ENCODE measurements around the gene COL11A2. TPM values are rescaled to one million over a fixed set of nuclear protein-coding genes. Genes with fewer than 3 reads are reported as not detected.

The COL11A2 gene
- total and polyA plus RNA-seq, 7 donors, result 0.27 to 1.3 (median 0.57) TPM

- ATAC-seq (peak; percentile 79 to 89 (median 86)), DNase-seq (peak; percentile 90 to 93)
- Histone ChIP-seq H3K9me3 (no peaks in the 10 kb centered on the region), H3K27me3 (ENCODE audit: insufficient read depth in 3 of 3, low read length in 2 of 3) (no peaks in the 10 kb centered on the region), H3K4me1 (peaks cover 15% of the 10 kb centered on the region), H3K4me3 (peak within 1 kb of the TSS; percentile 89), H3K27ac (peak within 1 kb of the TSS; percentile 97), H3K36me3 (ENCODE audit: insufficient read depth in 1 of 2, low read depth in 1 of 2) (peaks cover 2 to 34% of the 10 kb centered on the region in 2 donors)
- TF ChIP-seq, protein P1, sequence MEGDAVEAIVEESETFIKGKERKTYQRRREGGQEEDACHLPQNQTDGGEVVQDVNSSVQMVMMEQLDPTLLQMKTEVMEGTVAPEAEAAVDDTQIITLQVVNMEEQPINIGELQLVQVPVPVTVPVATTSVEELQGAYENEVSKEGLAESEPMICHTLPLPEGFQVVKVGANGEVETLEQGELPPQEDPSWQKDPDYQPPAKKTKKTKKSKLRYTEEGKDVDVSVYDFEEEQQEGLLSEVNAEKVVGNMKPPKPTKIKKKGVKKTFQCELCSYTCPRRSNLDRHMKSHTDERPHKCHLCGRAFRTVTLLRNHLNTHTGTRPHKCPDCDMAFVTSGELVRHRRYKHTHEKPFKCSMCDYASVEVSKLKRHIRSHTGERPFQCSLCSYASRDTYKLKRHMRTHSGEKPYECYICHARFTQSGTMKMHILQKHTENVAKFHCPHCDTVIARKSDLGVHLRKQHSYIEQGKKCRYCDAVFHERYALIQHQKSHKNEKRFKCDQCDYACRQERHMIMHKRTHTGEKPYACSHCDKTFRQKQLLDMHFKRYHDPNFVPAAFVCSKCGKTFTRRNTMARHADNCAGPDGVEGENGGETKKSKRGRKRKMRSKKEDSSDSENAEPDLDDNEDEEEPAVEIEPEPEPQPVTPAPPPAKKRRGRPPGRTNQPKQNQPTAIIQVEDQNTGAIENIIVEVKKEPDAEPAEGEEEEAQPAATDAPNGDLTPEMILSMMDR (IDR thresholded peaks at IDR 0.05), result no peak
- intact Hi-C loops (cut with DNase I), result loop anchor here in 1 of 2 donors (5.0 to 10.0 kb wide), 2 partner anchors 39 to 206 kb away; partner anchors contain the start of genes CUTA and PHF1
- 0 to 2% (median 1%) methylated on average over 45 to 86 of the region's 86 CpGs for WGBS, 3 donors
Observed at GRCh38 chr6:33208091-33208967, 16.1 kb upstream of the COL11A2 start, which contains the start of gene RING1. RING1 (plus strand) TSS chr6:33208500; CDS start chr6:33208823, 323 bp downstream.

DNA sequence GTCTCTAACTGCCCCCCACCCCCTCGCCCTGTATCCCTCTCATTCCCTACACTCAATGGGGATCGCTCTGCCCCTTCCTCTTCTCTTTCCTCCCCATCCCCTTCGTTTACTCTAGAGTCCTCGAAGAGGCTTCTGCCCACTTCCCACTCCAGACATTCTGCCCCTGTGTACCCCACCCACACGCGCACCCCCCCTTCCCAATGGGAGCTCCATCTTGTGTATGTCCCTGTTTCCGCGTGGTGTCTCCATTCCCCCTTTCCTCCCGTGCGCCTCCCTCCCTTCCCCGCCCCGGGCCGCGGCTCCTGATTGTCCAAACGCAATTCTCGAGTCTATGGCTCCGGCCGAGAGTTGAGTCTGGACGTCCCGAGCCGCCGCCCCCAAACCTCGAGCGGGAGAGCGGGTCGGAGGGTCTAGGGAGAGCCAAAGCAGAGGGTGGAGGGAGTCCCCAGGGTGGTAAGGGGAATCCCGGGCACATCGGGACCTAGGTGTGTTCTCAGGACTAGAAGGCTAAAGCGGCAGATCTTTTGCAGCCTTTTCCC lies 15.4 kb upstream of the COL11A2 start:
- H3K27me3 ChIP-seq (ENCODE audit: insufficient read depth in 3 of 3, low read length in 2 of 3), result no peaks in the 10 kb centered on the region
- WGBS, 3 donors, result 0 to 1% (median 1%) methylated on average over 27 to 29 of the region's 29 CpGs
- no peaks in the 10 kb centered on the region for H3K9me3 ChIP-seq
- peaks cover 8% of the 10 kb centered on the region for H3K4me1 ChIP-seq
- H3K4me3 ChIP-seq, result peak overlapping the region; percentile 89
- ATAC-seq, result peak in 3 of 4 donors; percentile 18 to 52 (median 38)
- peaks cover 3 to 41% of the 10 kb centered on the region in 2 donors for H3K36me3 ChIP-seq (ENCODE audit: insufficient read depth in 1 of 2, low read depth in 1 of 2)
- TF ChIP-seq, protein P1 (IDR thresholded peaks at IDR 0.05), result no peak
- peak overlapping the region; percentile 97 for H3K27ac ChIP-seq
- intact Hi-C loops (cut with DNase I), result loop anchor here in 1 of 2 donors (5.0 to 10.0 kb wide), 2 partner anchors 40 to 207 kb away; partner anchors contain the start of genes CUTA and PHF1
- peak; percentile 59 to 71 for DNase-seq

GRCh38 chr6:33206864-33207551 lies 14.7 kb upstream of the COL11A2 start:
- H3K36me3 ChIP-seq (ENCODE audit: insufficient read depth in 1 of 2, low read depth in 1 of 2), result peaks cover 6 to 47% of the 10 kb centered on the region in 2 donors
- peaks cover 13% of the 10 kb centered on the region for H3K4me1 ChIP-seq
- TF ChIP-seq, protein P1 (IDR thresholded peaks at IDR 0.05), result no peak
- H3K9me3 ChIP-seq, result no peaks in the 10 kb centered on the region
- intact Hi-C loops (cut with DNase I), result loop anchor here in 1 of 2 donors (5.0 to 10.0 kb wide), 2 partner anchors 40 to 208 kb away; partner anchors contain the start of genes CUTA and PHF1
- no peak for ATAC-seq
- peak overlapping the region; percentile 89 for H3K4me3 ChIP-seq
- H3K27me3 ChIP-seq (ENCODE audit: insufficient read depth in 3 of 3, low read length in 2 of 3), result no peaks in the 10 kb centered on the region
- 16% methylated on average over 11 to 20 of the region's 20 CpGs for WGBS, 3 donors
- no peak for DNase-seq
- no peak overlapping the region for H3K27ac ChIP-seq

GRCh38 chr6:33206027-33206863 lies 14.0 kb upstream of the COL11A2 start:
- TF ChIP-seq, protein P1 (IDR thresholded peaks at IDR 0.05), result no peak
- Histone ChIP-seq H3K9me3 (no peaks in the 10 kb centered on the region), H3K36me3 (ENCODE audit: insufficient read depth in 1 of 2, low read depth in 1 of 2) (peaks cover 6 to 44% of the 10 kb centered on the region in 2 donors), H3K4me1 (peaks cover 21% of the 10 kb centered on the region), H3K27me3 (ENCODE audit: insufficient read depth in 3 of 3, low read length in 2 of 3) (no peaks in the 10 kb centered on the region), H3K4me3 (no peak overlapping the region), H3K27ac (no peak overlapping the region)
- DNase-seq, result no peak
- WGBS, 3 donors, result 72 to 79% (median 78%) methylated on average over 3 of the region's 3 CpGs
- no peak for ATAC-seq
- intact Hi-C loops (cut with DNase I), result loop anchor here in 1 of 2 donors (5.0 to 10.0 kb wide), 2 partner anchors 41 to 209 kb away; partner anchors contain the start of genes CUTA and PHF1

Measured in psoas muscle (tissue), 8 donors.